Measurements from ENCODE around the gene RALGDS.

GRCh38 chr9:133113949-133114885, 6.8 kb downstream of the RALGDS start:
- TF ChIP-seq, protein P1, sequence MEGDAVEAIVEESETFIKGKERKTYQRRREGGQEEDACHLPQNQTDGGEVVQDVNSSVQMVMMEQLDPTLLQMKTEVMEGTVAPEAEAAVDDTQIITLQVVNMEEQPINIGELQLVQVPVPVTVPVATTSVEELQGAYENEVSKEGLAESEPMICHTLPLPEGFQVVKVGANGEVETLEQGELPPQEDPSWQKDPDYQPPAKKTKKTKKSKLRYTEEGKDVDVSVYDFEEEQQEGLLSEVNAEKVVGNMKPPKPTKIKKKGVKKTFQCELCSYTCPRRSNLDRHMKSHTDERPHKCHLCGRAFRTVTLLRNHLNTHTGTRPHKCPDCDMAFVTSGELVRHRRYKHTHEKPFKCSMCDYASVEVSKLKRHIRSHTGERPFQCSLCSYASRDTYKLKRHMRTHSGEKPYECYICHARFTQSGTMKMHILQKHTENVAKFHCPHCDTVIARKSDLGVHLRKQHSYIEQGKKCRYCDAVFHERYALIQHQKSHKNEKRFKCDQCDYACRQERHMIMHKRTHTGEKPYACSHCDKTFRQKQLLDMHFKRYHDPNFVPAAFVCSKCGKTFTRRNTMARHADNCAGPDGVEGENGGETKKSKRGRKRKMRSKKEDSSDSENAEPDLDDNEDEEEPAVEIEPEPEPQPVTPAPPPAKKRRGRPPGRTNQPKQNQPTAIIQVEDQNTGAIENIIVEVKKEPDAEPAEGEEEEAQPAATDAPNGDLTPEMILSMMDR (IDR thresholded peaks at IDR 0.05): no peak
- TF ChIP-seq POLR2A (IDR thresholded peaks at IDR 0.05): no peak
